ENCODE measurements around the gene RANBP2.

Gene RANBP2

DNA sequence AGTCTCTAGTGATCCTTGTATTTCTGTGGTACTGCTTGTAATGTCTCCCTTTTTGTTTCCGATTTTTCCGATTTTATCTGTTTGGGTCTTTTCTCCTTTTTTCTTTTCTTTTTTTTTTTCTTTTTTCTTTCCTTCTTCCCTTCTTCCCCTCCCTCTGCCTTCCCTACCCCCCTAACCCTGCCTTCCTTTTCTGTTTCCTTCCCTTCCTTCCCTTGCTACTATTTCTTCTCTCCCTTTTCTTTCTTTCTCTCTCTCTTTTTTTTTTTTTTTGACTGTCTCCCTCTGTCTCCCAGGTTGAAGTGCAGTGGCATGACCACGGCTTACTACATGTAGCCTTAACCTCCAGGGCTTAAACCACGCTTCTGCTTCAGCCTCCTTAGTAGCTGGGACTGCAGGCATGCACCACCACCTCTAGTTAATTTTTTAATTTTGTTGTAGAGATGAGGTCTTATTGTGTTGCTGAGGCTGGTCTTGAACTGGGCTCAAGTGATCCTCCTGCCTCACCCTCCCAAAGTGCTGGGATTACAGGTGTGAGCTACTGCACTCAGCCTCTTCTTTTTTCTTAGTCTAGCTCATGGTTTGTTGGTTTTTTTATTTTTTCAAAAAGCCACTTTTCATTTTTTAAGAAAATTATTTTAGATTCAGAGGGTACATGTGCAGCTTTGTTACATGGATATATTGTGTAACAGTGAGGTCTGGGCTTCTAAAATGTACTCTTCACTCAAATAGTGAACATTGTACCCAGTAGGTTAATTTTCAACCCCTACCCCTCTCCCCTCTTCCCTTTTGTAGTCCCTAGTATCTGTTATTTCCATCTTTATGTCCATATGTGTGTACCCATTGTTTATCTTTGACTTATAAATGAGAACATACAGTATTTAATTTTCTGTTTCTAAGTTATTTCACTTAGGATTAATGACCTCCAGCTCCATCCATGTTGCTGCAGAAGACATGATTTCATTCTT is 92.0 kb downstream of the RANBP2 start:
- Mint-ChIP-seq H3K27me3 (no peaks in the 10 kb centered on the region), H3K4me1 (no peaks in the 10 kb centered on the region), H3K27ac (no peak overlapping the region), H3K36me3 (peaks cover 46% of the 10 kb centered on the region), H3K9me3 (peaks cover 6% of the 10 kb centered on the region), H3K4me3 (no peak overlapping the region)

- Mint-ChIP-seq H3K27me3 (no peaks in the 10 kb centered on the region), H3K36me3 (peaks cover 35% of the 10 kb centered on the region), H3K9me3 (peaks cover 5% of the 10 kb centered on the region), H3K4me3 (no peak overlapping the region), H3K27ac (no peak overlapping the region), H3K4me1 (no peaks in the 10 kb centered on the region)
Measured at GRCh38 chr2:108813732-108814131, 94.5 kb downstream of the RANBP2 start.

- H3K27me3 Mint-ChIP-seq = no peaks in the 10 kb centered on the region
- peaks cover 9% of the 10 kb centered on the region for H3K9me3 Mint-ChIP-seq
- H3K27ac Mint-ChIP-seq = no peak overlapping the region
- peaks cover 27% of the 10 kb centered on the region for H3K36me3 Mint-ChIP-seq
- H3K4me1 Mint-ChIP-seq = no peaks in the 10 kb centered on the region
- H3K4me3 Mint-ChIP-seq = no peak overlapping the region
Measured at GRCh38 chr2:108820482-108820881, 101.2 kb downstream of the RANBP2 start.

GRCh38 chr2:108823286-108823685 is 104.0 kb downstream of the RANBP2 start:
- Mint-ChIP-seq H3K27me3 (no peaks in the 10 kb centered on the region), H3K4me3 (no peak overlapping the region), H3K36me3 (peaks cover 30% of the 10 kb centered on the region), H3K9me3 (peaks cover 9% of the 10 kb centered on the region), H3K4me1 (no peaks in the 10 kb centered on the region), H3K27ac (no peak overlapping the region)

DNA sequence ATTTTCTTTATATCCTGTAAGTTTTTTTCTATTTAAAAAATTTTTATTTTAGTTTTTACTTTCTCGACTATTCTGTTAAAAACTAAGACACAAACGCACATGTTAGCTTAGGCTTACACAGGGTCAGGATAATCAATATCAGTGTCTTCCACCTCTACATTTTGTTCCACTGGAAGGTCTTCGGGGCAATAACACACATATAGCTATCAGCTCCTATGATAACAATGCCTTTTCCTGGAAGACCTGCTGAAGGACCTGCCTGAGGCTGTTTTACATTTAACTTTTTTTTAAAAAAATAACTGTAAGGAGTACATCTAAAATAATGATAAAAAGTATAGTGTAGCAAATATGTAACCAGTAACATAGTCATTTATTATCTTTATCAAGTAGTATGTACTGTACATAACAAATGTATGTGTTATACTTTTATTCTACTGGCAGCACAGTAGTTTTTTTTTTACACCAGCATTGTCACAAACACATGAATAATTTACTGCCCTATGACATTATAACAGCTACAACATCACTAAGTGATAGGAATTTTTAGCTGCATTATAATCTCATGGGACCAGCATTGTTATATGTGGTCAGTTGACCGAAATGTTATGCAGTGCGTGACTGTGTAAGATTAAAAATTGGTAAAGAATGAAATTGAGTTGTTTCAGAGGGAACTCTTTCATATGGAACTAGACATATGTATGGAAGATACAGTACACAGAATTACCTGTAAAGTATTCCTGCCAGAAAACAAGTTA is 105.2 kb downstream of the RANBP2 start:
- no peak overlapping the region for H3K4me3 Mint-ChIP-seq
- no peak overlapping the region for H3K27ac Mint-ChIP-seq
- H3K36me3 Mint-ChIP-seq = peaks cover 24% of the 10 kb centered on the region
- H3K4me1 Mint-ChIP-seq = no peaks in the 10 kb centered on the region
- H3K27me3 Mint-ChIP-seq = no peaks in the 10 kb centered on the region
- H3K9me3 Mint-ChIP-seq = peaks cover 9% of the 10 kb centered on the region

GRCh38 chr2:108825254-108825653 is 106.0 kb downstream of the RANBP2 start:
- Mint-ChIP-seq H3K4me3 (no peak overlapping the region), H3K9me3 (peaks cover 1% of the 10 kb centered on the region), H3K36me3 (peaks cover 16% of the 10 kb centered on the region), H3K27ac (no peak overlapping the region), H3K4me1 (no peaks in the 10 kb centered on the region), H3K27me3 (no peaks in the 10 kb centered on the region)

GRCh38 chr2:108825736-108826135 is 106.5 kb downstream of the RANBP2 start:
- Mint-ChIP-seq H3K9me3 (no peaks in the 10 kb centered on the region), H3K27ac (no peak overlapping the region), H3K27me3 (no peaks in the 10 kb centered on the region), H3K36me3 (peaks cover 14% of the 10 kb centered on the region), H3K4me3 (no peak overlapping the region), H3K4me1 (no peaks in the 10 kb centered on the region)

- Mint-ChIP-seq H3K27ac (no peak overlapping the region), H3K4me1 (peaks cover 11% of the 10 kb centered on the region), H3K36me3 (peaks cover 12% of the 10 kb centered on the region), H3K9me3 (no peaks in the 10 kb centered on the region), H3K4me3 (no peak overlapping the region), H3K27me3 (no peaks in the 10 kb centered on the region)
Measured at GRCh38 chr2:108829578-108830310, 110.5 kb downstream of the RANBP2 start.

DNA sequence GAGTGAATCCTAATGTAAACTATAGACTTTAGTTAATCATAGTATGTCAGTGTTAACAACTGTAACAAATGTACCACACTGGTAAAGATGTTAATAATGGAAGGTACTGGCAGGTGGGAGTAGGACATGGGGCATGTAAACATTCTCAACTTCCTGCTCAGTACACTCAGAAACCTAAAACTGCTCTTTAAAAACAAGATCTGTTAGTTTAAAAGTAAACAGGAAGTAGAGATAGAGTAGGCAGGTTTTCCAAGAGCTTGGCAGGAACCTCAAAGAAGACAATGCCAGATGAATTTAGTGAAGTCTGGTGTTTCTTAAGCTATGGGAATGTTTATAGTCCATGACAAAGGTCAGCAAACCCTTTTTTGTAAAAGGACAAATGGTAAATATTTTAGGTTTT is 113.9 kb downstream of the RANBP2 start:
- Mint-ChIP-seq H3K36me3 (peaks cover 16% of the 10 kb centered on the region), H3K9me3 (peaks cover 4% of the 10 kb centered on the region), H3K27me3 (no peaks in the 10 kb centered on the region), H3K4me1 (peaks cover 11% of the 10 kb centered on the region), H3K4me3 (no peak overlapping the region), H3K27ac (no peak overlapping the region)

DNA sequence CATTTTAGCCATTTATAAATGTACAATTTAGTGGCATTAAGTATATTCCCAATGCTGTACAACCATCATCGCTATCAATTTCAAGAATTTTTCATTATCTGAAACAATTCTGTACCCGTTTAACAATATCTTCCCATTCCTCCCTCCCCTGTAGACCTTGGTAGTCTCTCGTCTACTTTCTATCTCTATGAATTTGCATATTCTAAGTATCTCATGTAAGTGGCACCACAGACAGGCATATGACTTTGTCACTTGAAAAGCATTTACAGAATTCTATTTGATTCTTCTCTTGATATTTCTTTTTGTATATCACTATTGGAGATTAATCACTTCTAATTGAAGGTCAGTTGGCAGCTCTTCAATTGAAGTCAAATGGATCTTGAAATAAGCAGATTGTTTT is 115.3 kb downstream of the RANBP2 start:
- Mint-ChIP-seq H3K9me3 (peaks cover 4% of the 10 kb centered on the region), H3K4me3 (no peak overlapping the region), H3K27me3 (no peaks in the 10 kb centered on the region), H3K36me3 (peaks cover 20% of the 10 kb centered on the region), H3K4me1 (peaks cover 11% of the 10 kb centered on the region), H3K27ac (no peak overlapping the region)

DNA sequence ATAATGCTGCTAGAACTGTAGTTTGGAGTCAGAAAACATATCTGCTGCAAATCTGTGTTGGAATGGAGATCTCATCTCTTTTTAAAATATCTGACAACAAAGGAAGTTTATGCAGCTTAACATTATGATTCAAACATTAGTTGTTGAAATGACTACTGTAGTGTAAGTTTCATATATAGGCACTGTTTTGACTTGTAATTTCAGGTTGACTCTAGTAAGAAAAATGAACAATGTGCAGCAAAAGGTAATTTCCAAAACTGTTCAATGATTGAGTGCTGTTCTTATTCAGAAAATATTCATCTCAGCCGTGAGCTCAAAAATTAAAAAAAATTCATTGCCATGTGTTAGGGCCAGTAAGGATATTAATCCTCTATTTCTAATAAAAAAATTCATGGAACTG is 115.8 kb downstream of the RANBP2 start:
- H3K9me3 Mint-ChIP-seq = peaks cover 4% of the 10 kb centered on the region
- no peaks in the 10 kb centered on the region for H3K27me3 Mint-ChIP-seq
- H3K4me3 Mint-ChIP-seq = no peak overlapping the region
- peaks cover 24% of the 10 kb centered on the region for H3K36me3 Mint-ChIP-seq
- H3K4me1 Mint-ChIP-seq = peaks cover 11% of the 10 kb centered on the region
- H3K27ac Mint-ChIP-seq = no peak overlapping the region
